DND-41 (cell line): Measurements from ENCODE around the gene PRKCZ.

Source experiments
- ATAC-seq: fragments of 200-7000 bp; cut with Tn5 transposase; 3 replicates; pipeline ENCODE4 v1.9.1; 2021; ENCODE audit warnings: low read depth; ENCODE audit not compliant: insufficient read depth
- DNase-seq: peaks from one replicate; pipeline ENCODE4 v3.0.0-alpha.2; 2020
- H2AFZ ChIP-seq: 2 replicates; pipeline ENCODE4 v1.6.0; 2012; ENCODE audit warnings: low read depth, low read length
- H3K27ac ChIP-seq: 2 replicates; pipeline ENCODE4 v1.5.1; 2012; ENCODE audit warnings: low read length, inconsistent platforms
- H3K27me3 ChIP-seq: fragments of 200-600 bp; sonication (generic); 2 replicates; pipeline ENCODE4 v1.6.0; 2012; ENCODE audit warnings: low read length, mild to moderate bottlenecking, inconsistent platforms; ENCODE audit not compliant: insufficient read depth, poor library complexity
- H3K36me3 ChIP-seq: 2 replicates; pipeline ENCODE4 v1.5.1; 2012; ENCODE audit warnings: low read length, inconsistent platforms; ENCODE audit not compliant: insufficient read depth
- H3K4me1 ChIP-seq: 2 replicates; pipeline ENCODE4 v1.5.1; 2012; ENCODE audit warnings: mild to moderate bottlenecking, low read length; ENCODE audit not compliant: insufficient read depth
- H3K4me2 ChIP-seq: 2 replicates; pipeline ENCODE4 v1.6.0; 2012; ENCODE audit warnings: mild to moderate bottlenecking, moderate library complexity, low read length, inconsistent platforms; ENCODE audit not compliant: insufficient read depth
- H3K4me3 ChIP-seq, 2 experiments: fragments of 200-600 bp in 1 of 2; shearing (Covaris generic) in 1 of 2; 2 replicates each; pipeline ENCODE4 v1.5.1; 2012 to 2016; ENCODE audit warnings: inconsistent platforms in 2 of 2, low read length in 2 of 2, mild to moderate bottlenecking in 2 of 2, low read depth in 1 of 2, moderate library complexity in 1 of 2
- H3K79me2 ChIP-seq: 2 replicates; pipeline ENCODE4 v1.6.0; 2012; ENCODE audit warnings: low read length, inconsistent platforms; ENCODE audit not compliant: insufficient read depth
- H3K9ac ChIP-seq: 2 replicates; pipeline ENCODE4 v1.6.0; 2012; ENCODE audit warnings: low read depth, mild to moderate bottlenecking, inconsistent platforms, low read length, moderate library complexity
- H3K9me3 ChIP-seq: 2 replicates; pipeline ENCODE4 v1.5.1; 2012; ENCODE audit warnings: low read length, moderate library complexity, mild to moderate bottlenecking, inconsistent platforms; ENCODE audit not compliant: insufficient read depth, severe bottlenecking
- H4K20me1 ChIP-seq: 2 replicates; pipeline ENCODE4 v1.6.0; 2012; ENCODE audit warnings: low read length; ENCODE audit not compliant: insufficient read depth
- CTCF ChIP-seq: IDR thresholded peaks from 2 replicates; pipeline ENCODE4 v1.5.1; 2012; ENCODE audit warnings: borderline replicate concordance, low read length, moderate library complexity, mild to moderate bottlenecking; ENCODE audit not compliant: poor library complexity, severe bottlenecking; ENCODE audit errors: extremely low read depth
- EZH2 ChIP-seq: IDR thresholded peaks from 3 replicates; pipeline ENCODE4 v1.6.1; 2012; ENCODE audit warnings: borderline replicate concordance, low read depth, mild to moderate bottlenecking, moderate library complexity, low read length, inconsistent platforms; ENCODE audit not compliant: severe bottlenecking

PRKCZ gene

GRCh38 chr1:2019571-2020309 lies 30.5 kb upstream of the PRKCZ start:
- H4K20me1 ChIP-seq = no peaks in the 10 kb centered on the region; the same call in 1 of the 2 replicates
- H3K9me3 ChIP-seq = no peaks in the 10 kb centered on the region
- no peak overlapping the region for H3K9ac ChIP-seq
- no peaks in the 10 kb centered on the region for H3K27me3 ChIP-seq
- DNase-seq (no peak), ATAC-seq (no peak)
- no peak overlapping the region for H3K4me2 ChIP-seq
- H3K27ac ChIP-seq = no peak overlapping the region
- TF ChIP-seq EZH2 (no peak), CTCF (no peak)
- H3K36me3 ChIP-seq = no peaks in the 10 kb centered on the region
- H3K4me1 ChIP-seq = no peaks in the 10 kb centered on the region
- H3K79me2 ChIP-seq = no peaks in the 10 kb centered on the region
- H2AFZ ChIP-seq = no peak overlapping the region
- no peak overlapping the region for H3K4me3 ChIP-seq

GRCh38 chr1:2020310-2020655 lies 29.9 kb upstream of the PRKCZ start:
- Histone ChIP-seq H3K4me2 (no peak overlapping the region), H3K27ac (no peak overlapping the region), H2AFZ (no peak overlapping the region), H3K4me3 (no peak overlapping the region), H3K4me1 (peaks cover 5% of the 10 kb centered on the region), H3K79me2 (no peaks in the 10 kb centered on the region), H3K9me3 (no peaks in the 10 kb centered on the region), H3K9ac (no peak overlapping the region), H4K20me1 (no peaks in the 10 kb centered on the region; the same call in 1 of the 2 replicates), H3K27me3 (no peaks in the 10 kb centered on the region), H3K36me3 (no peaks in the 10 kb centered on the region)
- DNase-seq (no peak), ATAC-seq (no peak)
- TF ChIP-seq CTCF = no peak
- no peak for TF ChIP-seq EZH2

- Histone ChIP-seq H3K27ac (no peak overlapping the region), H4K20me1 (no peaks in the 10 kb centered on the region; the same call in 1 of the 2 replicates), H3K9me3 (no peaks in the 10 kb centered on the region), H3K4me1 (peaks cover 17% of the 10 kb centered on the region), H3K79me2 (no peaks in the 10 kb centered on the region), H2AFZ (no peak overlapping the region), H3K4me2 (no peak overlapping the region), H3K4me3 (no peak overlapping the region), H3K36me3 (no peaks in the 10 kb centered on the region), H3K9ac (no peak overlapping the region), H3K27me3 (no peaks in the 10 kb centered on the region)
- no peak for ATAC-seq
- TF ChIP-seq CTCF (no peak), EZH2 (no peak)
- DNase-seq = no peak
Measured at GRCh38 chr1:2021550-2021949, 28.7 kb upstream of the PRKCZ start.
